Measurements from ENCODE around the gene CABYR. TPM values are rescaled to one million over a fixed set of nuclear protein-coding genes. Genes with fewer than 3 reads are reported as not detected.

The CABYR gene, protein sequence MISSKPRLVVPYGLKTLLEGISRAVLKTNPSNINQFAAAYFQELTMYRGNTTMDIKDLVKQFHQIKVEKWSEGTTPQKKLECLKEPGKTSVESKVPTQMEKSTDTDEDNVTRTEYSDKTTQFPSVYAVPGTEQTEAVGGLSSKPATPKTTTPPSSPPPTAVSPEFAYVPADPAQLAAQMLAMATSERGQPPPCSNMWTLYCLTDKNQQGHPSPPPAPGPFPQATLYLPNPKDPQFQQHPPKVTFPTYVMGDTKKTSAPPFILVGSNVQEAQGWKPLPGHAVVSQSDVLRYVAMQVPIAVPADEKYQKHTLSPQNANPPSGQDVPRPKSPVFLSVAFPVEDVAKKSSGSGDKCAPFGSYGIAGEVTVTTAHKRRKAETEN
- 9.5 and 11.0 TPM in 2 replicates for total RNA-seq
- long read RNA-seq, transcript CABYR-203 (6 exons, 1,414 nt), result major isoform, 5 of 19 reads
- long read RNA-seq, partial matches to known transcripts, result 7 of 19 reads
- long read RNA-seq, other reads (novel, unspliced or antisense), result 2 of 19 reads

DNA sequence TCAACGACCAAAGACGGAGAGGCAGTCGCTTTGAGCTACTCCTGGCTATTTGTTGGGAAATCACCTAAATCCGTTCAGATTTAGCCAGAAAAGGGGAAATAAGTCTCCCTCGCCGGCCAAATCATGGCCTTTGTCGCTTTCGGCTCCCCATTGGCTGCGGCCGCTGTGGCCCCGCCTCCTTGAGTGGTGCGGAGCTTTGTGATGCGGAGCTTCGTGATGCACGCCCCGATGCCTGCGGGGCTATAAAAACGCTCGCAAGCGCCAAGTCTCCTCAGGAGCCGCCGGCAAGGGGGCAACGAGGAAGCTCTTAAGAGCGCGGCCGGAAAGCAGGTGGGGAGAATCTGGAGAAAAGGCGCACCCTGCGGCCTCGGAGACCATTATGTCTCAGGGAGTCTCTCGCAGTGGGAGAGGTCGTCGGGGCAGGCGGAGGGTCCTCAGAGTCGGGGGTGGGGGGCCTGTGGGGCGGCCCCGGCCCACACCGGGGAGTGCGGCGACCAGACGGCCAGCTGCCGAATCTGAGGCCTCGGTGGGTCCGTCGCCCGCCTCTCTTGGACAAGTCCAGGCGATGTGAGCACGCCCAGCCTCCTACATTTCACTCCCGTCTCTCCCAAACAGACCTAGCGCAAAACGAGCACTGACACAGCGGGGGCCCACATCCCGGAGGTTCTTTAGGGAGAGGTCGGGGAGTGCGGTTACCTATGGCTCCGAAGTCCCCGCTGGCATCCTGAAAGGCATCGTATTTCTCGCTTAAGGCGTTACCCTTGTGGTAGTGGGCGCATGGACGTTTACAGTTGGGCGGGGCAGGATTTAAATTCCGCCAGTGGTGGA is at the start of gene CABYR:
TSS of gene CABYR (plus strand) at position 274 of the 828 bp plus-strand sequence. CDS start 4,053 bp downstream, outside the sequence.
- TF ChIP-seq, protein P1, sequence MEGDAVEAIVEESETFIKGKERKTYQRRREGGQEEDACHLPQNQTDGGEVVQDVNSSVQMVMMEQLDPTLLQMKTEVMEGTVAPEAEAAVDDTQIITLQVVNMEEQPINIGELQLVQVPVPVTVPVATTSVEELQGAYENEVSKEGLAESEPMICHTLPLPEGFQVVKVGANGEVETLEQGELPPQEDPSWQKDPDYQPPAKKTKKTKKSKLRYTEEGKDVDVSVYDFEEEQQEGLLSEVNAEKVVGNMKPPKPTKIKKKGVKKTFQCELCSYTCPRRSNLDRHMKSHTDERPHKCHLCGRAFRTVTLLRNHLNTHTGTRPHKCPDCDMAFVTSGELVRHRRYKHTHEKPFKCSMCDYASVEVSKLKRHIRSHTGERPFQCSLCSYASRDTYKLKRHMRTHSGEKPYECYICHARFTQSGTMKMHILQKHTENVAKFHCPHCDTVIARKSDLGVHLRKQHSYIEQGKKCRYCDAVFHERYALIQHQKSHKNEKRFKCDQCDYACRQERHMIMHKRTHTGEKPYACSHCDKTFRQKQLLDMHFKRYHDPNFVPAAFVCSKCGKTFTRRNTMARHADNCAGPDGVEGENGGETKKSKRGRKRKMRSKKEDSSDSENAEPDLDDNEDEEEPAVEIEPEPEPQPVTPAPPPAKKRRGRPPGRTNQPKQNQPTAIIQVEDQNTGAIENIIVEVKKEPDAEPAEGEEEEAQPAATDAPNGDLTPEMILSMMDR (conservative IDR thresholded peaks at IDR 0.05), result no peak
- DNase-seq (ENCODE audit: low read depth, low spot score), result peak; percentile 77
- Mint-ChIP-seq H3K27me3 (ENCODE audit: low read depth) (no peaks in the 10 kb centered on the region), H3K4me3 (peak within 1 kb of the TSS; percentile 97), H3K4me1 (peaks cover 23% of the 10 kb centered on the region), H3K27ac (ENCODE audit: unreplicated experiment) (peak within 1 kb of the TSS; percentile 94), H3K9me3 (peaks cover 8% of the 10 kb centered on the region), H3K36me3 (ENCODE audit: low read depth) (peaks cover 12% of the 10 kb centered on the region)

DNA sequence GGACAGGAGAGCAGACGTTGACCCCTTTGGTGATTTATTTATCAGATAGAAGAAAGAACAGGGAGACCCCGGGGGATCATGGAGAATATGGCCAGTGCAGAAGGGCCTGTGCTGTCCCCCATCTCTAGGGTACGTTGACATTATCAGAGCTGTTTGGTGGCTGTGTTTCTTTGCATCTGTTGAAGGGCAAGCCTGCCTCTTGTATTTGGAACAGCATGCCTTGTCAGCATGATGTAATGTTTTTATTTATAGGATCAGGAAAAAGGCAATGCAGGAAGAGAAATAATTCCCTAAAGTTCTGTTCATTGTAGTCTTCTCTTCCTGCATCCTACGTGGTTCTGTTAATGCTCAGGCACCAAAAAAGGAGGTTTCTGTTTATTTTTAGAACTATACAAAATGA is 49.8 kb upstream of the CABYR start:
- TF ChIP-seq, protein P1 (conservative IDR thresholded peaks at IDR 0.05), result no peak
- Mint-ChIP-seq H3K9me3 (peaks cover 6% of the 10 kb centered on the region), H3K4me3 (no peak overlapping the region)

DNA sequence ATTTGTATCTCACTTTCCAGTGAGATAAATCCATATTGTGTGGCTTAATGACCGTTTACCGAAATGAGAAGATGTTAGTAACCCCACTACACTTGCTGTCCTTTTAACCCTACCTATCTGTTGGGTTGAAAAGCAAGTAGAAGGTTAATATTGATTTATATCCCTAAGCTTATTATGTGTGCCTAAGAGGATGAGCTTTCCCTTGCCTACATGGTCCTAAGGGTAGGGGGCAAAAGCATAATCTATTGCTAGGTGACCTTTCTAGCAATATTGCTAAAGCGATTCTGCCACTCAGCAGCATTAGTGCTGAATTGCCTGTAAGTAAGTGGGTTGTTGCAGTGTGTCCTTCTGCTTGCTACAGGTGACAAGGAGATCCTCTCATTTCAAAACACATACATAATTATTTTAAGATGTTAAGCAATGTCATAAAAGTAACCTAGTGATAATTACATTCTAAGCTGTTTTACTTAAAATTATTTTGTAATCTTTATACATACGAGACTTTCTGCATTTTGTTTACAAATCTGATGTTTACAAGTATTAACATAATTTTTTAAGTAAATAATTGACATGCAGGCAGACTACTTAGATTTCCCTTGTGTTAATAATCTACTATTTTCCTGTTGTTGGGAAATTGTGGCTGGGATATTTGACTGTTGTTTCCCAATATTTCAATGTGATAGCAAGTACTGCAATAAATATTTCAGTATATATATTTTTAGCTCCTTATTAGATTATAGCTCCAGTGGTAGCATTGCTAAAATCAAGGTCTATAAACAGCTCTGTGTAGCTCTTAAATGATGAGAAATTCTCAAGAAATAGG is 49.1 kb upstream of the CABYR start:
- Mint-ChIP-seq H3K9me3 (peaks cover 6% of the 10 kb centered on the region), H3K4me1 (peaks cover 6% of the 10 kb centered on the region), H3K27me3 (ENCODE audit: low read depth) (no peaks in the 10 kb centered on the region), H3K4me3 (no peak overlapping the region), H3K36me3 (ENCODE audit: low read depth) (peaks cover 25% of the 10 kb centered on the region), H3K27ac (ENCODE audit: unreplicated experiment) (no peak overlapping the region)
- DNase-seq (ENCODE audit: low read depth, low spot score), result no peak
- TF ChIP-seq, protein P1 (conservative IDR thresholded peaks at IDR 0.05), result no peak

More for the DNA sequence above, 49.8 kb upstream of the CABYR start:
- peaks cover 6% of the 10 kb centered on the region for H3K4me1 Mint-ChIP-seq
- peaks cover 20% of the 10 kb centered on the region for H3K36me3 Mint-ChIP-seq (ENCODE audit: low read depth)
- DNase-seq (ENCODE audit: low read depth, low spot score), result no peak
- H3K27me3 Mint-ChIP-seq (ENCODE audit: low read depth), result no peaks in the 10 kb centered on the region
- H3K27ac Mint-ChIP-seq (ENCODE audit: unreplicated experiment), result no peak overlapping the region

DNA sequence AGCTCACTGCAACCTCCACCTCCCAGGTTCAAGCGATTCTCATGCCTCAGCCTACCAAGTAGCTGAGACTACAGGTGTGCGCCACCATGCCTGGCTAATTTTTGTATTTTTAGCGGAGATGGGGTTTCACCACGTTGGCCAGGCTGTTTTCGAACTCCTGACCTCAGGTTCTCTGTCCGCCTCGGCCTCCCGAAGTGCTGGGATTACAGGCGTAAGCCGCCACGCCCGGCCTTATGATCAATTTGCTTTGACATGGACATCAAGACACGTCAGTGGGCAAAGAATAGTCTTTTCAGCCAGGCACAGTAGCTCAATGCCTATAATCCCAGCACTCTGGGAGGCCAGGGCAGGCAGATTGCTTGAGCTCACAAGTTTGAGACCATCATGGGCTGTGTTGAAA is 48.0 kb upstream of the CABYR start:
- H3K27me3 Mint-ChIP-seq (ENCODE audit: low read depth), result no peaks in the 10 kb centered on the region
- H3K36me3 Mint-ChIP-seq (ENCODE audit: low read depth), result peaks cover 29% of the 10 kb centered on the region
- TF ChIP-seq, protein P1 (conservative IDR thresholded peaks at IDR 0.05), result no peak
- peaks cover 6% of the 10 kb centered on the region for H3K4me1 Mint-ChIP-seq
- DNase-seq (ENCODE audit: low read depth, low spot score), result no peak
- H3K27ac Mint-ChIP-seq (ENCODE audit: unreplicated experiment), result no peak overlapping the region
- H3K4me3 Mint-ChIP-seq, result no peak overlapping the region
- H3K9me3 Mint-ChIP-seq, result peaks cover 6% of the 10 kb centered on the region

DNA sequence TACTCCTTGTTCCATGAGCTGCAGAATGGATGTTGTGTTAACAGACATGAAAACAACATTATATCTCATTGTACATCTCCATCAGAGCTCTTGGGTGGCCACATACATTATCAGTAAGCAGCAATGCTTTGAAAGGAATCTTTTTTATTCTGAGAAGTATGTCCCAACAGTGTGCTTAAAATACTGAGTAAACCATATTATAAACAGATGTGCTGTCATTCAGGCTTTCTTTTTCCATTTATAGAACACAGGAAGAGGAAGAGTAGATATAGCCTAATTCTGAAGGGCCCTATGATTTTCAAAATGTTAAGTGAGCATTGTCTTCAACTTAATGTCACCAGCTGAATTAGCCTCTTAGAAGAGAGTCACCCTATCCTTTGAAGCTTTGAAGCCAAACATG is 44.3 kb upstream of the CABYR start:
- H3K9me3 Mint-ChIP-seq, result peaks cover 6% of the 10 kb centered on the region
- peaks cover 35% of the 10 kb centered on the region for H3K36me3 Mint-ChIP-seq (ENCODE audit: low read depth)
- TF ChIP-seq, protein P1 (conservative IDR thresholded peaks at IDR 0.05), result no peak
- no peaks in the 10 kb centered on the region for H3K27me3 Mint-ChIP-seq (ENCODE audit: low read depth)
- H3K27ac Mint-ChIP-seq (ENCODE audit: unreplicated experiment), result no peak overlapping the region
- no peak overlapping the region for H3K4me3 Mint-ChIP-seq
- no peak for DNase-seq (ENCODE audit: low read depth, low spot score)
- no peaks in the 10 kb centered on the region for H3K4me1 Mint-ChIP-seq

Measured in neural crest cell (in vitro differentiated cells).